Measurements from ENCODE around the gene CUX1. TPM values are rescaled to one million over a fixed set of nuclear protein-coding genes. Genes with fewer than 3 reads are reported as not detected.

Gene CUX1
- total and polyA plus RNA-seq, 2 of the 13 experiments (the other 11 are each of a cell fraction or from before 2014, with no cell fraction given) = 13.7 to 14.9 TPM

- no peak for TF ChIP-seq ZNF691 (CRISPR knock-in tag; IDR thresholded peaks at IDR 0.05; ENCODE audit: borderline replicate concordance, low read depth)
- no peak for TF ChIP-seq SIX4 (CRISPR knock-in tag; IDR thresholded peaks at IDR 0.05)
- TF ChIP-seq SKI (IDR thresholded peaks at IDR 0.05; ENCODE audit: partially characterized antibody) = no peak
- TF ChIP-seq HNRNPL (IDR thresholded peaks at IDR 0.05; ENCODE audit: low read depth, low read length) = 0 out of 2 replicates have a peak, but pooled peaks have one; percentile 37
- no peak for TF ChIP-seq ELF3 (CRISPR knock-in tag; IDR thresholded peaks at IDR 0.05)
- TF ChIP-seq SNAPC5 (CRISPR knock-in tag; IDR thresholded peaks at IDR 0.05; ENCODE audit: borderline replicate concordance) = no peak
- no peak for TF ChIP-seq POGZ (CRISPR knock-in tag; IDR thresholded peaks at IDR 0.05)
- TF ChIP-seq LRRFIP1 (CRISPR knock-in tag; conservative IDR thresholded peaks at IDR 0.05) = no peak
- TF ChIP-seq JUND (CRISPR knock-in tag; IDR thresholded peaks at IDR 0.05) = no peak
- peak; percentile 85 for TF ChIP-seq XRCC5 (optimal IDR thresholded peaks at IDR 0.05; ENCODE audit: low read length)
- TF ChIP-seq CEBPG (CRISPR knock-in tag; IDR thresholded peaks at IDR 0.05) = no peak
- TF ChIP-seq PATZ1 (CRISPR knock-in tag; IDR thresholded peaks at IDR 0.05) = peak; percentile 87
- no peak for TF ChIP-seq ZNF562 (CRISPR knock-in tag; IDR thresholded peaks at IDR 0.05; ENCODE audit: borderline replicate concordance)
- no peak for TF ChIP-seq FOXK1 (CRISPR knock-in tag; IDR thresholded peaks at IDR 0.05; ENCODE audit: borderline replicate concordance, low read depth)
- TF ChIP-seq ZSCAN5A (CRISPR knock-in tag; IDR thresholded peaks at IDR 0.05; ENCODE audit: borderline replicate concordance) = no peak
- 0 out of 2 replicates have a peak, but pooled peaks have one; percentile 37 for TF ChIP-seq EEA1 (CRISPR knock-in tag; IDR thresholded peaks at IDR 0.05; ENCODE audit: borderline replicate concordance)
- TF ChIP-seq TBP (CRISPR knock-in tag; IDR thresholded peaks at IDR 0.05) = no peak
- no peak for TF ChIP-seq CENPX (CRISPR knock-in tag; IDR thresholded peaks at IDR 0.05)
- no peak for TF ChIP-seq MYNN (CRISPR knock-in tag; IDR thresholded peaks at IDR 0.05; ENCODE audit: low read depth)
- TF ChIP-seq IRX3 (CRISPR knock-in tag; IDR thresholded peaks at IDR 0.05; ENCODE audit: borderline replicate concordance, low read depth) = no peak
Measured at GRCh38 chr7:102279537-102280400, 462.3 kb downstream of the CUX1 start (continued).
